ENCODE results near the gene MKNK2.
"Not testable (repeated sequence)": the region's sequence is repeated elsewhere in the genome, so short reads cannot be mapped to it uniquely, and the experiment has no call there.

The MKNK2 gene

DNA sequence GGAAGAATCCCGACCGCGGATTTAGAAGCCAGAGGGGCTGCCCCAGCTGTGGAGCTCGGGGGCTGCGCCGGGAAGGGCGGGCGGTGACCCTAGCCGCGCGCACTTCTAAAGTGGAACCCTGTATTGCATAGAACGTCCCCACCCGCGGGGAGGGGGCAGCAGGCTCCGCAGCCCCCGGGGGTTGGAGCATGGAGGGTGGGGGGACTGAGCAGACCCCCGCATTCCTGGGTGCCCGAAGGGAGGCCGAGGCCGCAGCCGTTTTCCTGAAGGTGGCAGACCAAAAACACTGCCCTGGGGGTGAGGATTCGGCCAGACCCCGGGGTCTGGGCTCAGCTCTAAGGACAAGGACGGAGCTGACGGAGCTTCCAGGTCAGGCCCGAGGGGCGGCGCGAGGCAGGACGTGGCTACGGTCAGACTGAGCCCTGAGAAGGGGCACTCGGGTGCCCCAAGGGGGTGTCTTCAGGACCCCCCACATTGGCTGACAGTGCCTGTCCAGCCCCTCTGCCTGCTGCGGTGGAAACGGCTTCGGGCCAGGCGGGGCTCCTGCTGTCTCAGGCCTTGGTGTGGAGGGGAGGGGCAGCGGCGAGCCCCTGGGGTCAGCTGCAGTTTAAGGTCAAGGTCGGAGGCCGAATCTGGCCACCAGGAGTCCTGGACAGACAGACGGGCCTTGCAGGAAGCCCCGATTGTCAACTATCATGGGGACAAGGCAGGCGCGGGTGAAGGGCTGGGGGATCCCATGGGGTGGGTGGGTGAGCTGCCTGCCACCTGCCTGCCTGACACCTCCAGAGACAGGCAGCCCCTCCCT lies 12.6 kb downstream of the MKNK2 start:
- Mint-ChIP-seq H3K4me3 (no peak overlapping the region), H3K36me3 (ENCODE audit: low read depth) (peaks cover 15% of the 10 kb centered on the region), H3K9me3 (no peaks in the 10 kb centered on the region), H3K4me1 (ENCODE audit: low read depth) (peaks cover 12% of the 10 kb centered on the region), H3K27me3 (ENCODE audit: low read depth) (no peaks in the 10 kb centered on the region), H3K27ac (no peak overlapping the region)

DNA sequence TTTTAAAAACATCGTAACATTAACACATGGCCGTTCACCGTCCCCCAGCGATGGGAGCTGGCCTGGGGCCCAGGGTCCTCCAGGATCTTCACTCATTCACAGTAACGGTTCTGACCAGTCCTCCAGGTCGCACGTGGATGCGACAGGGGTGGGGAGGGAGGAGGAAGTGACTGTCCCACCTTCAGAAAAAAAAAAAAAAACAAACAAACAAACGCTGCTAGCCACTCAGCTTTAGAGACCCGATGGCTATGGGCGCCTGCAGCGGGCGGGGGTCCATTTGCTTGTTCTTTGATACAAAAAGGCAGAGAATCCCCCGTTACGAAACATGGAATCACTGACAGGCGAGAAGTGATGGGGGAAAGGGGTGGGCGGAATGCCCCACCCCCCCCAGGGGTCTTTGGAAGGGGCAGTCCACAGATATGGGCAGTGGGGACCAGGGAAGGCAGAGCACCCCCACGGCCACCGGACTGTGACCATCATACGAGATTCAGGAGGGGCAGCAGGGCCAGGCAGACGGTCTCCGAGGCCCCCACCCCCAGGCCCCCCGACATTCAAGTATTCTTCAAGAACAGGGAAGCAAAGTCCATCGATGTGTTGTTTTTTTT lies 13.3 kb downstream of the MKNK2 start:
- peaks cover 11% of the 10 kb centered on the region for H3K4me1 Mint-ChIP-seq (ENCODE audit: low read depth)
- H3K27me3 Mint-ChIP-seq (ENCODE audit: low read depth), result no peaks in the 10 kb centered on the region
- H3K36me3 Mint-ChIP-seq (ENCODE audit: low read depth), result peaks cover 15% of the 10 kb centered on the region
- no peak overlapping the region for H3K27ac Mint-ChIP-seq
- no peaks in the 10 kb centered on the region for H3K9me3 Mint-ChIP-seq
- no peak overlapping the region for H3K4me3 Mint-ChIP-seq

- no peaks in the 10 kb centered on the region for H3K9me3 Mint-ChIP-seq
- no peak overlapping the region for H3K27ac Mint-ChIP-seq
- peaks cover 20% of the 10 kb centered on the region for H3K4me1 Mint-ChIP-seq (ENCODE audit: low read depth)
- H3K27me3 Mint-ChIP-seq (ENCODE audit: low read depth), result no peaks in the 10 kb centered on the region
- H3K36me3 Mint-ChIP-seq (ENCODE audit: low read depth), result peaks cover 14% of the 10 kb centered on the region
- H3K4me3 Mint-ChIP-seq, result no peak overlapping the region
Observed at GRCh38 chr19:2036424-2036823, 14.6 kb downstream of the MKNK2 start.

GRCh38 chr19:2035590-2035991 lies 15.5 kb downstream of the MKNK2 start:
- H3K4me3 Mint-ChIP-seq, result no peak overlapping the region
- H3K27me3 Mint-ChIP-seq (ENCODE audit: low read depth), result no peaks in the 10 kb centered on the region
- peaks cover 9% of the 10 kb centered on the region for H3K36me3 Mint-ChIP-seq (ENCODE audit: low read depth)
- no peaks in the 10 kb centered on the region for H3K9me3 Mint-ChIP-seq
- peak overlapping the region; percentile 68 for H3K27ac Mint-ChIP-seq
- peaks cover 19% of the 10 kb centered on the region for H3K4me1 Mint-ChIP-seq (ENCODE audit: low read depth)

DNA sequence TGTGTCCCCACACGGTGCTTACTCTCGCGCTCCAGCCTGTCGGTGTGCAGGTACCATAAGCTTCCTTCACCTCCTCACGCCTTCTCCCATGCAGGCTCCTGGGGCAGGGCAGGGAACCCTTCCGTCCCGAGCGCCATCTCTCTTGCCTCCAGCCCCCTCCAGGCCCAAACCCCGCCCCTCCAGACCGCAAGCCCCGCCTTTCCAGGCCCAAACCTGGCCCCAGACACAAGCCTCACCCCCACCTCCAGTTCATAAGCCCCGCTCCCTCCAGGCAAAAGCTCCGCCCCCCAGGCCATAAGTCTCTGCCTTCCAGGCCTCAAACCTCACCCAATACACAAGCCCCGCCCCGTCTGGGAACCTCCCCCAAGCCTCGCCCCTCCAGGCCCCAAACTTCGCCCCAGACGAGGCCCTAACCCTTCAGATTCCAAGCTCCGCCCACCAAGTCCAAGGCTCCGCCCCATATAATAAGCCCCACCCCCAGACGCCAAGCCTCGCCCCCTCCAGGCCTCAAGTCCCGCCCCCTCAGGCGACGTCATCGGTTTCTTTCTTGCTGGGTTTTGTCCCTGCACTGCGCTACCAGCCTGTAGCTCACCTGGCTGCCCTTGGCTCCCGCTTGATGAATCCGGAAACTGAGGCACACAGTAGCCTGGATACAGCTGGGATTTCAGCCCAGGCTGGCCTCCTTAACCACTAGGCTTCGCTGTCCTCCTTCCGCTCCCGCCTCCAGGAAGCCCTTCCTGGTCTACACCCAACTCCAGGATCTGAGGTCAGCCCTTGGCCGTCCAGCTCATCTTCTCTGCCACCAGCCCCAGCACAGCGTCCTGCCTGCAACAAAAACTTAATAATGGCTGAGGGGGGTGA lies 16.1 kb downstream of the MKNK2 start:
- Mint-ChIP-seq H3K4me3 (no peak overlapping the region), H3K4me1 (ENCODE audit: low read depth) (peaks cover 19% of the 10 kb centered on the region), H3K27ac (peak overlapping the region; percentile 68)

GRCh38 chr19:2034253-2034652 lies 16.8 kb downstream of the MKNK2 start:
- H3K4me3 Mint-ChIP-seq; H3K36me3 Mint-ChIP-seq (ENCODE audit: low read depth); H3K27ac Mint-ChIP-seq; H3K9me3 Mint-ChIP-seq; H3K27me3 Mint-ChIP-seq (ENCODE audit: low read depth): not testable (repeated sequence)
- H3K4me1 Mint-ChIP-seq (ENCODE audit: low read depth), result peaks cover 18% of the 10 kb centered on the region

More for the DNA sequence above, 16.1 kb downstream of the MKNK2 start:
- Mint-ChIP-seq H3K9me3 (no peaks in the 10 kb centered on the region), H3K27me3 (ENCODE audit: low read depth) (no peaks in the 10 kb centered on the region), H3K36me3 (ENCODE audit: low read depth) (peaks cover 9% of the 10 kb centered on the region)

GRCh38 chr19:2033825-2034159 lies 17.3 kb downstream of the MKNK2 start:
- peaks cover 18% of the 10 kb centered on the region for H3K4me1 Mint-ChIP-seq (ENCODE audit: low read depth)
- H3K27ac Mint-ChIP-seq, result no peak overlapping the region
- no peak overlapping the region for H3K4me3 Mint-ChIP-seq
- no peaks in the 10 kb centered on the region for H3K27me3 Mint-ChIP-seq (ENCODE audit: low read depth)
- H3K36me3 Mint-ChIP-seq (ENCODE audit: low read depth), result peaks cover 6% of the 10 kb centered on the region
- no peaks in the 10 kb centered on the region for H3K9me3 Mint-ChIP-seq

DNA sequence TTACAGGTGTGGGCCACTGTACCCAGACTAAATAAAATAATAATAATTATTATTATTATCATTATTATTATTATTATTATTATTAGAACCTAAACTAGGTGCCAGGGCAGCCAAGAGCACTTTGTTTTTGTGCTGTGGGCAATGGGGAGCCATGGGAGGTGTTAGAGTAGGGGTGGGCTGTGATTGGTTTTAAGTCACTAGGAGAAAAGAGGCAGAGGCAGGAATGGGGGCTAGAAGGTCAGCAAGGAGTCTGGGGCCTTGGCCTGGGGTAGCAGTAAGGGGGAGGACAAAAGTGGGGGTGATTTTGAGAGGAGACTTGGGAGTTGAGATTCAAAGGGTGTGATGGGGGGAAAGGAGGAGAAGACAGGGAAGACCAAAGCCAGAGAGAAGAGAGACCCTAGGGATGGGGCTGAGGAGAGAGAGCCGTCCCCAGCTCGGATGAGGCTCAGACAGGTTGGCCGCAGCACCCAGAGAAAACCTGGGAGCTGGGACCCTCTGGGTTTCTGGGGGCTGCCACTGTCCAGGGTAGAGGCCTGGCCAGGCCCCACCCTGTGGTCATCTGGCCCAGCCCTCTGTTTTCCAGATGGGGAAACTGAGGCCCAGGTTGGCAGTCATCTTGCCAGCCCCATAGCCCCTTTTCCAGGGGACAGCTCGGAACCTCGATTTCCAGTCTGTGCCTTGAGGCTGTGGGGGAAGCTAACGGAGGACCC lies 17.8 kb downstream of the MKNK2 start:
- no peaks in the 10 kb centered on the region for H3K27me3 Mint-ChIP-seq (ENCODE audit: low read depth)
- H3K9me3 Mint-ChIP-seq, result no peaks in the 10 kb centered on the region
- peaks cover 18% of the 10 kb centered on the region for H3K4me1 Mint-ChIP-seq (ENCODE audit: low read depth)
- peak overlapping the region; percentile 57 for H3K27ac Mint-ChIP-seq
- no peak overlapping the region for H3K4me3 Mint-ChIP-seq
- H3K36me3 Mint-ChIP-seq (ENCODE audit: low read depth), result peaks cover 6% of the 10 kb centered on the region

DNA sequence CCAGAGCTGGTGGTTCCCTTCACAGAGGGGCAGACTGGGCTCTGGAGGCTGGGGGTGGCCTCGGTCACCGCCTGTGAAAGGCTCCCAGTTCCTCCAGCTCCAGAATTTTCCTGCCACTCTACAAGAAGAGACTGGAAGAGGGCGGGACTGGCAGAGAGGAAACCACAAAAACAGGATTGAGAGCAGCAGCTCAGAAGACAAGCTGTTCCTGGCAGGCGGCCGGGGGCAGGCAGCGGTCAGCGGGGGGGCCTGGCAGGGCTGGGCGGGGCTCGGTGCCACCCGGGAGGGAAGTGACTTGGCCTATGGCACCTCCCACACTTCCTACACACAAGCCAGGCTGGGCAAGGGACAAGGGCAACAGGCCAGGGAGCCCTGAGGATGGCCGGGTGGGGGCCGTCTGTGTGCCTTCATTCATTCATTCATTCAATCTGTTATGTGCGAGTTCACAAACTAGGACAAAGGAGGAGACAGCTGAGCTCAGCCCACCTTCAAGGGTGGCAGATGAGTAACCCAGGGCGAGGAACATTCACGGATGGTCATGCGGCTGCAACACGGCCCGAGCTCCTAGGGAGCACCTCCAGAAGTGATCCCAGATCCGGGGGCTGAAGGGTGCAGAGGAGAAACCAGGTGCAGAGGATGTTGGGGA lies 18.6 kb downstream of the MKNK2 start:
- H3K4me3 Mint-ChIP-seq, result peak overlapping the region; percentile 41
- H3K4me1 Mint-ChIP-seq (ENCODE audit: low read depth), result peaks cover 18% of the 10 kb centered on the region
- peak overlapping the region; percentile 67 for H3K27ac Mint-ChIP-seq
- peaks cover under 1% of the 10 kb centered on the region for H3K36me3 Mint-ChIP-seq (ENCODE audit: low read depth)
- H3K9me3 Mint-ChIP-seq, result no peaks in the 10 kb centered on the region
- H3K27me3 Mint-ChIP-seq (ENCODE audit: low read depth), result no peaks in the 10 kb centered on the region

GRCh38 chr19:2027361-2027760 lies 23.7 kb downstream of the MKNK2 start:
- Mint-ChIP-seq H3K9me3 (peaks cover 5% of the 10 kb centered on the region), H3K4me1 (ENCODE audit: low read depth) (peaks cover 6% of the 10 kb centered on the region), H3K27ac (no peak overlapping the region), H3K36me3 (ENCODE audit: low read depth) (no peaks in the 10 kb centered on the region), H3K4me3 (no peak overlapping the region), H3K27me3 (ENCODE audit: low read depth) (no peaks in the 10 kb centered on the region)

DNA sequence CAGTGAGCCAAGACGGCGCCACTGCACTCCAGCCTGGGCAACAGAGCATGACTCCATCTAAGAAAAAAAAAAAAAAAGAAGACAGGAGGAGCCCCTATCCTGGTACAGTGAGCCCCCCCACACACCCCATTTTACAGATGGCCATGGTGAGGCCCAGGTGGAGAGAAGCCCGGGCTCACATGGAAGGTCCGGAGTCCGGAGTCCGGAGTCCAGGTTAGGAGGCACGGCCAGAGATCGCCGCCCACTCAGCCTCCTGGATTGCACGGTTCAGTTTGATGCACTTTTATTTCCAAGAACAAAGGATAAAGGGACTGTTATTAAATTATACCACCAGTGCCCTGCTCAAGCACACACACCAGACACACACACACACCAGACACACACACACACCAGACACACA lies 24.3 kb downstream of the MKNK2 start:
- Mint-ChIP-seq H3K36me3 (ENCODE audit: low read depth) (no peaks in the 10 kb centered on the region), H3K4me1 (ENCODE audit: low read depth) (peaks cover 1% of the 10 kb centered on the region), H3K9me3 (peaks cover 5% of the 10 kb centered on the region), H3K4me3 (no peak overlapping the region), H3K27me3 (ENCODE audit: low read depth) (no peaks in the 10 kb centered on the region), H3K27ac (no peak overlapping the region)

DNA sequence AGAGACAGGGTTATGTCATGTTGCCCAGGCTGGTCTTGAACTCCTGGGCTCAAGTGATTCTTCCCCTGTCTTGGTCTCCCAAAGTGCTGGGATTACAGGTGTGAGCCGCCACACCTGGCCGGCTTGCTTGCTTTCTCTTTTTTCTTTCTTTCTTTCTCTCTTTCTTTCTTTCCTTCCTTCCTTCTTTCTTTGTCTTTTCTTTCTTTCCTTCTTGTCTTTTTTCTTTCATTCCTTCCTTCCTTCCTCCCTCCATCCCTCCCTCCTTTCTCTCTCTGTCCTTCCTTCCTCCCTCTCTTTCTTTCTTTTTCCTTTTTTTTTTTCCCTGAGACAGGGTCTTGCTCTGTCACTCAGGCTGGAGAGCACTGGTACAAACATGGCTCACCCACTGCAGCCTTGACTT lies 28.8 kb downstream of the MKNK2 start:
- Mint-ChIP-seq H3K36me3 (ENCODE audit: low read depth) (no peaks in the 10 kb centered on the region), H3K27ac (peak overlapping the region; percentile 23), H3K4me1 (ENCODE audit: low read depth) (peaks cover 4% of the 10 kb centered on the region), H3K27me3 (ENCODE audit: low read depth) (no peaks in the 10 kb centered on the region), H3K9me3 (peaks cover 5% of the 10 kb centered on the region), H3K4me3 (no peak overlapping the region)

DNA sequence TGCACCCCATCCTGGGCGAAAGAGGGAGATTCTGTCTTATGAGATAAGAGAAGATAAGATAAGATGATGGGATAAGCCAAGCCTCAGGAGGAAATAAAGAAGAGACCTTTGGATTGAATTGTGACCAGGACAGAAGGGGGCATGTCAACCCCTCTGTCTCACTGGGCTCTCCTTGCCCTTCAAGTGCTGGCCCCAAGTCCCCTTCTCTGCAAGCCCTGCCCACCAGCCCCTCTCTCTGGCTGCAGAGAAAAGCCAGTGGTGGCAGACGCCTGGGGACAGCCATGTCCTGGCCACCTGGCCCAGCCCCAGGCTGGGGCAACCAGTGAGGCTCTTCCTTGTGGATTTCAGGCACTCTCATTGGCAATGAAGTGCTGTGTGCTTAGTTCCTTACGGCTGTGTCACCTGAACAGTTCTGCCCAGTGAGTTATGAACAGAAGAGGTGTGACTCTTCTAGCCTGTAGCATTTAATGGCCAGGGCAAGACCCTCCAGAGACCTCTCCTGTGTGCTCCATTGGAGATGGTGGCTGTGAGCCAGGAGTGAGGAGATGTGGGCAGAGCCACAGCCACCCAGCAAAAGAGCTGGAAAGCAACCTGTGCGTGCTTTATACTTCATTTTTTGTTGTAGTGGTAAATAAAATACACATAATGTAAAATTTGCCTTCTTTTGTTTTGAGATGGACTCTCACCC lies 29.4 kb downstream of the MKNK2 start:
- Mint-ChIP-seq H3K36me3 (ENCODE audit: low read depth) (no peaks in the 10 kb centered on the region), H3K27ac (no peak overlapping the region), H3K4me3 (no peak overlapping the region), H3K4me1 (ENCODE audit: low read depth) (peaks cover 4% of the 10 kb centered on the region), H3K9me3 (peaks cover 5% of the 10 kb centered on the region), H3K27me3 (ENCODE audit: low read depth) (no peaks in the 10 kb centered on the region)

Measured in T-helper 1 cell treated with Interleukin-12 subunit alpha and Interleukin-12 subunit beta and Interleukin-4 antibody, amounts not matched to agents 30 μg/mL and 1 μg/mL, for 36 hours (primary cell).